GM19240 (cell line): ENCODE data around the gene SLC4A7.
A peak's percentile ranks its signal among the peaks of the same experiment; 100 is the strongest.
"Not testable (repeated sequence)": the region's sequence is repeated elsewhere in the genome, so short reads cannot be mapped to it uniquely, and the experiment has no call there.

Experiments used
- DNase-seq: peaks from one replicate; pipeline ENCODE4 v3.0.0; 2011; ENCODE audit warnings: low spot score; ENCODE audit not compliant: insufficient read length

Gene SLC4A7

DNA sequence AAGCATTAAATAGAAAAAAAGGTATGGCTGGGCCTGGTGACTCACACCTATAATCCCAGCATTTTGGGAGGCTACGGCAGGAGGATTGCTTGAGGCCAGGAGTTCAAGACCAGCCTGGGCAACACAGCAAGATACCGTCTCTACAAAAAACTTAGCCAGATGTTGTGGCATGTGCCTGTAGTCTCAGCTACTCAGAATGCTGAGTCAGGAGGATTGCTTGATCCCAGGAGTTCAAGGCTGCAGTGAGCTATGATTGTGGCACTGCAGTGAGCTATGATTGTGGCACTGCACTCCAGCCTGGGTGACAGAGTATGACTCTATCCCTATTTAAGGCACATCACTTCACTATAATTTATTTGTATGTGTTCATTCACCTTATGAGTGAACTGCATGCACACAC lies 54.3 kb downstream of the SLC4A7 start:
- DNase-seq, result no peak

DNA sequence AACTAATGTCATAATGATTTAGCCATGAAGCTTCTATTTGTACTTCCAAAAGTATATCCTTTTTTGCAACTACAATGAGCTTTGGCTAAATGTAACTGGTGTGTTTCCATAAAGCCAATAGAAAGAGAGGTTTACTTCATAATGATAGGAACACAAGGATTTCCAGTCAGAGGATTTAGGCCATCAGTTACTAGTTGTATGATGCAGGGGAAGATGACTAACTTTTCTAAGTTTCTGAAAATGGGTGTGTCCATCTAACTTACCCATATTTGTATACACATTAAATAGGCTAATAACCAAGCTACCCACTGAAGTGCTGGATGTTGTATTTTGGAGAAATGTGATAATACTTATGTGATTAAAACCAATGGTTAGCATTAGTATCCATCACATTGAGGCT lies 55.7 kb downstream of the SLC4A7 start:
- DNase-seq, result no peak

DNA sequence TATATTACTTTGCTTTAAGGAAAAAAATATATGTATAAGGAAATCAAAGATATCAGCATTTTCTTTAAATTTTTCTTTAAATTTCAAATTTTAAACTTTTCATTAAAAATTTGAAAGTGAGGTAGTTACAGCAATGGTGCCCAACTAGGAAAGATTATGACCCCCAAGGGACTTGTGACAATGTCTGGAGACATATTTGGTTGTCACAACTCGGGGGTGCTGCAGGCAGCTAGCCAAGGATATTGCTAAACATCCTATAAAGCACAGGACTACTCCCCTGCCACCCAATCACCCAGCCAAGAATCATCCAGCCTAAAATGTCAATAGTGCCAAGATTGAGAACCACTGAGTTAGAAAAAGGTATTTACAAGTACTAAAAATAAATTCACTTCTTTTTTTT lies 57.3 kb downstream of the SLC4A7 start:
- DNase-seq, result no peak

DNA sequence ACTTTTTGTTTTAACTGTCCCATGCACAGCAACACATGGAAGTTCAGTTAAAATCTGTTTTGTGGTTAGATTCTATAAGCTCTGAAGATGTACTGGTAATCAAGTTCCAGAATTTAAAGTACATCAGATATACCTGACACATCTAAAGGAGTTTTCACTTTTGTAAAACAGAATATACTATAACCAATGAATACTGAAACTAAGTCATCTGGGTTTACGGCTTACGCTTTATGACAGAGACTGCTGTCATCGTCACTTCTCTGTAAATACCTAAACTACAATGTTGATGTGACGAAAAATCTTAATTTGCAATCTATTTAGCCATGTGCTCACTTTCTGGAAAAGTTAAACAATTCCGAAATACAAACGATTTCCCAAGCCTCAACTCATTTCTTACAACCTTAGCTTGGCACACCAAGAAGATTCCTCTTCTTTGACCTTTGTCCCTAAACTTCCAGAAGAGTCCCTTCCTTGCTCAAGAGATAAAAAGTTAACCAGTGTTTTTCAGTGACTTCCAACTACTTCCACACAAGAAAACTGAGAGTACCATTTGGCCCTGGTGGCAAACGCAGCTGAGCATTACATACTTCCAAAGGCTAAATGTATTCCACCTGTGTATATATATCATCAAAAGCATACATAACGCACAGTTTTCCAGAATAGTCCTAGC lies 58.2 kb downstream of the SLC4A7 start:
- DNase-seq, result no peak

DNA sequence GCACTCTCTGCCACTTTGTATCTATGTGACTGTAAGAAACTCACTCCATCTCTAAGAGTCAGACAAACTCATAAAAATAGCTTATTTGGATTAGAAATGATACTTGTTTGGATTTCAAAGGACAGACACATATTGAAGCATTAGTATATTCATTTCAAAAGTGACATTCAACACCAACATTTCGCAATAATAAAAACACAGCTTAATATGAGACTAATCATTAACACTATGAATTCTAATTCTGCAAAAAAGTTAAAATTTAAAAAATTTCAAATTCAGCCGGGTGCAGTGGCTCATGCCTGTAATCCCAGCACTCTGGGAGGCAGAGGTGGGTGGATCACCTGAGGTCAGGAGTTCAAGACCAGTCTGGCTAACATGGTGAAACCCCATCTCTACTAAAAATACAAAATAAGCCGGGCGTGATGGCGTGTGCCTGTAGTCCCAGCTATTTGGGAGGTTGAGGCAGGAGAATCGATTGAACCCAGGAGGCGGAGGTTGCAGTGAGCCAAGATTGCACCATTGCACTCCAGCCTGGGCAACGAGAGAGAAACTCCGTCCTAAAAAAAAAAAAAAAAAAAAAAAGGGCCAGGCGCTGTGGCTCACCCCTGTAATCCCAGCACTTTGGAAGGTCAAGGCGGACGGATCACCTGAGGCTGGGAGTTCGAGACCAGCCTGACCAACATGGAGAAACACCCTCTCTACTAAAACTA lies 59.2 kb downstream of the SLC4A7 start:
- DNase-seq, result not testable (repeated sequence)

DNA sequence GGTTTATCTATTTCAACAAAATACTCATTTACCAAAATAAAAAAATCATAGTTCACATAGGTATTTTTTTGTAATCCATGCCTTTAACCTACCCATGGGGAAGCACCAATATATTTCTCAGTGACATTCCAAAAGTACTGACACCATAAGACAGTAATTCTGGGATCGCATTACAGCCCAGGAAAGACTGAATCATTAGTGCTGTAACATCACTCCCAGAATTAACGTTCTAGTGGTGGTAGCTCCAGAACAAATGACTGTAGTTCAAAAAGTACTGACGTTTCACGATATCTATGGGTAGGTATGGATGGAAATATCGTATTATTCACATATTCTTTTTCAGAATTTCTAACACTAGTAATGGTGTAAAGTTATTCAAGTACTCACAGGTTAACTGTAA lies 60.7 kb downstream of the SLC4A7 start:
- DNase-seq, result no peak

DNA sequence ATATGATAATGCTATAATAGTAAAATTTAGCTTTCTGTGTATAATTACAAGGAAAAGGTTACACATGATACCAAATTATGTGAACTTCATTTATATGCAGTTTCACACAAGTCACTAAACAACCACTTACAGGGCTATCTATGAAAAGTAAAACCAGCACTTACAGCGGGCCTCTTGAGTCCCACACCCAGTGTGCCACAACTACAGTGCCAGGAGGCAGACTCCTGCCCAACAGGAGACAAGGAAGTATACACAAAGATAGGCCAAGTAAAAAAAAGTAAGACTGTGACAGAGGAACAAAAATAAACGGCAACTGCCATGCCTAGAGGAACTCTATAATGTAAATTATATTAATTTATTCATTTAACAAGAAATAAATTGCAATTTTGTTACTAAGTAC lies 61.6 kb downstream of the SLC4A7 start:
- no peak for DNase-seq

DNA sequence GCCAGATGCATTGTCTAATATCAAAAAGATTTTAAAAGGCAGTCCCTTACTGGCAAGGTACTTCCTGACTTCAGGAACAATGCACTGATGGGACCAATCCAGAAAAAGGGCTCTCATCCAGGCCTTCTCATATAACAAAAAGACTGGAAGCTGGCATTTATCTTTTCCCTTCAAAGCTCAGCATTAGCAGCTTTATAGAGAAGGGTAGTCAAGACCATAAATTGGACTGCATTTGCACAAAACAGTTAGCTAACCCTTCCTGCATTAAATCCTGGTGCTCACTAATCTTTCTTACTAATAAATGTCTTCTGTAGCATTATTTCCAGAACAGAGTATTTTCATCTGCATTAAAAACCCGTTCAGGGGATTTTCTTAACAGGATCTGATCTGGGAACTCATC lies 69.0 kb downstream of the SLC4A7 start:
- DNase-seq, result no peak

DNA sequence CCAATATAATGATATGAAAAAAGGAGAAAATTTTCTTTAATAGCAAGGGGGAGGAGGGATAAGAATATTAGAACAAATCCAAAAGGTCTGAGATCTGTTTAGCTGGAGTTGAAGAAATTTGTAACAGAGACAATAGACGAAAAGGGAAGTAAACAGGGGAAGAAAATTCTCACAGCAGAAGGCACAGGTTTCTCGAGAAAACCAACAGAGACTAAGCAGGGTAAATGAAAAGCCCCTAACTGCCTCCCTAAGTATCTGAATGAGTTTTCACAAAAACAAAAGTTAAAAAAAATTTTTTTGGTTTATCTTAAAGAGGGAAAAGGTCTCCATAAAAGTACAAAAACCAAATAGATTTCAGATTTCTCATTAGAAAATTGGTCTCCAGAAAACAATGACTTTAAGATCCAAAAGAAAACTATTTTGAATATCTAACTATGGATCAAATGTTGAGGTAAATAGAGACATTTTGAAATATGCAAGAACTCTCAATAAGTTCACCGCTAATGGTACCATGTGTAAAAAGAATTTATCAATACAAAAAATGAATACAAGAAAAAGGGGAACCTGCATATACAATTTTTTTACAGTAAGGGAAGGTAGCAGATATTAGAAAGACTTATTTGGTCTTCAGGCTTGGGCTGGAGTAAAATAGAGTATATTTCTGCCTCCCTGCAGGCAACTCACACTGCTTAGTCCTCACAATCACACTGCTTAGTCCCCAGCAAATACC lies 91.1 kb downstream of the SLC4A7 start:
- DNase-seq, result no peak

DNA sequence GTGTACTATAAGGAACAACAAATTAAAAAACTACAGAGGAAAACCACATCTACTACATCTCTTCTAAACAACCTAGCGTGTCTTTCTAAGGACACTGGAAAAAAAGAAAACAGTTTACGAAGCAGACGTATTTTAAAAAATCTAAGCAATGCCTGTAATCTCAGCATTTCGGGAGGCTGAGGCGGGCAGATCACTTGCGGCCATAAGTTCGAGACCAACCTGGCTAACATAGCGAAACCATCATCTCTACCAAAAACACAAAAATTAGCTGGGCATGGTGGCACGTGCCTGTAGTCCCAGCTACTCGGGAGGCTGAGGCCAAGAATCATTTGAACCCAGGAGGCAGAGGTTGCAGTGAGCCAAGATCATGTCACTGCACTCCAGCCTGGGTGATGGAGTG lies 91.8 kb downstream of the SLC4A7 start:
- DNase-seq, result not testable (repeated sequence)

DNA sequence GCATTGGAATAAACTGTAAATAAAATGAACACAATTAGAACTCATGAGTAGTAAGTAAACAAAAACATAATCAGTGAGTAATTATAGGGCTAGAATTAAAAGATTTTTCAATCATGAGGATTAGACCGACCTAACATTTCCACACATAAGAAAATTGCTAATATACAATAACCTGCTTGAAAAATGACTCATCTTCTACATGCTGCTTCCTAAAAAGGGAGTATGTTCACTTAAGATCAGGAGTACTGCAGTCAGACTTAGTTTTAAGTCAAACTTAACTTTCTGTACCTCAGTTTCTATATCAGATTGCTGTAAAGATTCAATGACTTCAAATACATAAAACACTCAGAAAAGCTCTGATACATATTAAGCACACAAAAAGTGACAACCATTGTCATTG lies 92.4 kb downstream of the SLC4A7 start:
- no peak for DNase-seq

DNA sequence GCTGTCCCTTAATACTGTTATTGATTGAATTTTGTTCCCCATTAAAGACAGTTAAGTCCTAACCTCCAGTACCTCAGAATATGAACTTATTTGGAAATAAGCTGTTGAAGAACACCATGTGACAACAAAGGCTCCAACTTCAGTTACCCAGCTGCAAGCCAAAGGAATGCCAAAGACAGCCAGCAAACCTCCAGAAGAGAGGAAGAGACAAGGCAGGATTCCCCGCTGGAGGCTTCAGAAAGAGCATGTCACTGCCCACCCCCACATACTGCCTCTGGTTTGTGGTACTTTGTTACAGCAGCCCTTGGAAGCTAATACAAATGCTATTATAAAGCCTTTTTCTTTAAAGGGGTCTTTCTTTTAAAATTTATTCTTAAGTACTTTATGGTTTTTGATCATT lies 96.6 kb downstream of the SLC4A7 start:
- no peak for DNase-seq

DNA sequence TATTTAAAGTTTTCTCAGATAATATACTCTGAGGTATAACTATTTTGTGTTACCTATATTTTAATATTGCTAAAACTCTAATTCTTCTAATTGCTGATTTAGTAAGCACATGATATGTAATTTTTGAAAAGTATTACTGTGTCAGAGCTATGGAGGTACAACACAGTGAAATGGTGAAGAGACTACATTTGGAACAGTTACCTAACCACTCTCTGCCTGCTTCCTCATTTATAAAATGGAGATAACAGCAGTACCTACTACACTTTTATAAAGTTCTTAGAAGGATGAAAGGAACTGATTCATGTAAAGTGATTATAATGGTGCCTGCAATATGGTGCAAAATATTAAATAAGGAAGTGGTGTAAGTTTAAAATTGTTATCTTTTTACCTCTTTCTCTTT lies 98.7 kb downstream of the SLC4A7 start:
- no peak for DNase-seq

DNA sequence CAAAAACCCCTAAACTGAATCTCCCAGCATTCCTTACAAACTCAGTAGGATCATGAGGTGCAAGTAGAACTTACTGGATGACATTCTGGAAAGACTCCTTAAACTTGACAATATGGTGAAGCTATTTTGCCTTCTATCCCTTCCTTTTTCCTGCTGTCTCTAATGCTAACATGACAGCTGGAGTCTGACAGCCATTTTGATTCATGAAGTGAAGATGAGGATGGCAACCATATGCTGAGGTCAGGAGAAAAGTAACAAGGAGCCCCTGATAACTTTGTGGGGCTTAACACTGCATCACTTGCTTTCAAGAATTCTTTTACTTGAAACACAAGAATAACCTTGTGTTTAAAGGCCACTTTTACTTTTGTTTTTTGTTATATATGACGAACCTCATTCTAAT lies 100.0 kb downstream of the SLC4A7 start:
- no peak for DNase-seq

DNA sequence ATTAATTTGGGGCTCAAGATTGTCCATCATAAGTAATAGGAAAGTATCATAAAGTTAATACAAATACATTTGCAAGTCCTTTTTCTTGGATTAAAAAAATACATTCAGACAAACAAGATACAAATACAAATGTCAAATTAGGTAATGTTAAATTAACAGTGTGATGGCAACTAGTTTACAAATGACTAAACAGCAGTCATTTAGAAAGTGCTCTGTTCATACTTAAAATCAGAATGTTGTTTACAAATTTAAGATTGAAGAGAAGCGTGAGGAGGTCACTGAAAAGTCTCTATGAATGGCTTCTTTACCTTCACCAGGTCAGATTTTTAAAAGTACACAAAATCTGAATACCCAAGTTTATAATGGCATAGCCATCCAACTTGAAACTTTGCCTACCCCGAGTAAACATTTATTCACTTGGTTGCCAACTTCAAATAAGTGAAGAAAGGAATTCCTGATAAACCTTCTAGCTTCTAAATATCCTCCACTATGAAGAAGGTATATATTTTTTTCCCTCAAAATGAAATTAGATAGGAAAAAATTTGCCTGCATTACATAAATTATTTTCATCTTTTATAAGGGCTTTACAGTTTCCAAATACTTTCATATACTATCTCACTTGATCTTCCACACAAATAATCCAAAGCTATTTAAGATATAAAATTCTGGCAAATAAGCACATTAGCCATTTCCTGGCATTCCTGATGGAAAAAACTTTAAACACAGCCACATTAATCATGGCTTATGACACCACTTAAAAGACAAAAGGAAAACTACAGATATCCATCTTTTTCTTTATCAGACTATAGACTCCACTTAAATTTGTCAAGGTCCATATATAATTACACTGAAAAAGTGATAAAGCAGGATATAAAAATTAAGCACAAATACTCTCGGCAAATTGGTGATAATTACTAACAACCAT lies 103.5 kb downstream of the SLC4A7 start:
- no peak for DNase-seq

DNA sequence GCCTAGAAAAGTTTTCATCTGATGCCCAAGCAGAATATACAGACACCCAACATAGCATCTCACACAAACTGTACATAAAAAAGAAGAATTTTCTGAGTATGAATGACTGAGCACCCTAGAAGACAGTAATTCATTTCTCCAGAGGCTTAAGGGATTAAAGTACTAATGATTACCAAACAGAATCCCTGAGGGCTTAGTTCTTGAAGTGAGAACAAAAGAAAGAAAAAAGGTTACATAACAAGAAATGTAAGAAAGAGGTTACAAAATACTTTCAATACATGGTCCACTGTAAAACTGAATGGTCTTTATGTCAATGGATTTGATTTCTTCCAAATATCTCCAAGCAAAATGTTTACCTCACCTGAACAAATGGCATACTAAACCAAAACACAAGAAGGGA lies 105.9 kb downstream of the SLC4A7 start:
- DNase-seq, result no peak

DNA sequence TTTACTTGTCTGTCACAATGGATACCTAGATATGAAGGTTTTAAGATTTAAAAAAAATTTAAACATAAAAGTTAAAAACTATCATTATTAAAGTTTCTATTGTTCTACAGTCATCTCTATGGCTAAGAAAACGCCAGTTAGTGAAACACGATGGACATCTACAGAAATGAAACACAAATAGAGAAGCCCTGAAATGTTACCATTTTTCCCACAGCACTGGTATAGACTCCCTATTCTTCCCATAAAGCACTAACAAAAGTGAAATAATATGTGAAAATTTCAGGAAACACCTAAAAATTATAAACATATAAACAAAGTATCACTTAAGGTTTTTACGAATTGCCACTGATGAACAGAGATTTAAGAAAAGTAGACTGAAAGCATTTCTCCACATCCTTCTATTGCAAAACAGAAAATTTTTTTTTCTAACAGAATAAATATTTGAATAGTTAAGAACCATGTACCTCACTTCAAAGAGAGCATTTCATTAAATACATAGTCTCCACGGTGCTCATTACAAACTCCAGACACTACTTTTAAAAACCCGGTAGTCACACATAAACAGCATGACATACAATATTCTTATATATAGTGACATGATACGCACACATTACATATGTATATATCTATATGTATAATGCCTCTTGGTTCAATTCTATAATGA lies 107.9 kb downstream of the SLC4A7 start:
- DNase-seq, result no peak

DNA sequence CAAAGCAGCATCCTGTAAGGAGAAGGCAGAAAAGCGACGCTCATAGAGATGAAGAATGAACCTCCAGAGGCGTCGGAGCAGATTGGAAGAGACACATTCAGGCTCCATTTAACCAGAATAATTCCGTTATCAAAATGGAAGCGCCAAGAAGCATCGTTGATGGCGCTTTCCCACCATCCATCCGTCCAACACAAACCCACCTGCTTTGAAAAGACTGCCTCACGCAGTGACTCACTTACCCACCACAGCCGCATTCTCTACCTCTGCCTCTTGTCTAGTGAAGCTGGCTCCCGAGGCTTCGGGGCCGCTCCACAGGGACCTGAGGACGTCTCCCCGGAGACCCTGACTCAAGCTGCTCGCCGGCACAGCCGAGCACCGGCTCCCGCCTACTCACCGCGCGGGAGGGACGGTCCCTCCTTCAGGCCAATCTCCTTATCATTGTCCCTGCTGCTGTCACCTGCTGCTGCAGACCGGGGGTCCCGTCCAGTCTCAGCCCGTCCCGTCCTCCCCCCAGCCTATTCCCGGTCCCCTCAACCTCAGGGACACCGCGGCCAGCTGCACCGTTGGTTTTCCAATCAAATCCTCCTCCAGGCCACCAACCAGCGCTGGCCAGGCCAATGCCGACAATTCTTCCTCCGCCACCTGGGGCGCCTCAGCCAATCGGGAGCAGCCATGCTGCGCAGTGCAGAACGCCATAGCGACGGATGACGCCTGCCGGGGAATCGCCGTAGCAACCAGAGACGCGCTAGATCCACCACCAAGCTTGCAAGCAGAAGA lies 115.2 kb downstream of the SLC4A7 start, which contains the start of gene NEK10:
Gene NEK10, minus strand, starts transcription at position 553 of the 777 bp plus-strand sequence. CDS start 16,501 bp downstream, outside the sequence.
- peak; percentile 87 for DNase-seq

DNA sequence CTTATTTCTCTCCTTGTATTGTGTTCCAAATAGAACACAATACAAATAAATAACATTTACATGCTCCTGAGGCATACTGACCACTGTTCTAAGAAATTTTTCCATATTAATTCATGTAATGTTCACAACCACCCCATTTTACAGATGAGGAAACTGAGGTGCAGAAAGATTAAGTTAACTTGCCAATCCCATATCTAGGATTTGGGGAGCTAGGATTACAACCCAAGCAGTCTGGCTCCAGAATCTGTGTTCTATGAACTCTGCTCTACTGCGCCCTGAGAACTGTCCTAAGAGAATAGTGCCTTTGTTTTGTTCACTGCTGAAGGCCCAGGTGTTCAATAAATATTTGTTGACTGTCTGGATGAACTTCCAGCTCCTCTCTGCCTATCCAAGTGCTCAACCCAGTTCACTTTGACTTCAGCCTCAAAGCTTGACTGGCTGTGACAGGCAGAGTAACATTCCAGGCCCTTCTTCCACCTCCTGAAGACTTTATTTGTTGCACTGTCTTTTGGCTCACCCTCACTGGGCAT lies 118.1 kb downstream of the SLC4A7 start:
- DNase-seq, result no peak
